Stomach (tissue), 9 donors: ENCODE results near the gene ZNF460. TPM values are rescaled to one million over a fixed set of nuclear protein-coding genes. Genes with fewer than 3 reads are reported as not detected.

Experiments
- DNase-seq, 2 donors: peaks; one replicate each; pipeline versions ENCODE4 v3.0.0 to v3.0.0-alpha.2; 2013 to 2019
- H3K27ac ChIP-seq, 5 donors: fragments of 200-600 bp in 4 of 5; sonication (generic) in 4 of 5; one replicate each; pipeline ENCODE4 v1.5.1; 2013 to 2019; ENCODE audit warnings: mild to moderate bottlenecking in 1 of 5, moderate library complexity in 1 of 5
- H3K27me3 ChIP-seq, 3 donors: fragments of 200-600 bp; sonication (generic); one replicate each; pipeline ENCODE4 v1.5.1; 2017 to 2019; ENCODE audit warnings: mixed run types in 1 of 3
- H3K36me3 ChIP-seq, 4 donors: fragments of 200-600 bp; sonication (generic); 1 replicate in 3 of 4; 2 replicates in 1 of 4; pipeline ENCODE4 v1.5.1; 2016 to 2019
- H3K4me1 ChIP-seq, 4 donors: fragments of 200-600 bp; sonication (generic); one replicate each; pipeline ENCODE4 v1.5.1; 2016 to 2019
- H3K4me3 ChIP-seq, 4 donors: fragments of 200-600 bp; sonication (generic) in 3 of 4; one replicate each; pipeline ENCODE4 v1.5.1; 2016 to 2019; ENCODE audit warnings: mild to moderate bottlenecking in 1 of 4
- H3K9me3 ChIP-seq, 4 donors: fragments of 200-600 bp; sonication (generic); one replicate each; pipeline ENCODE4 v1.5.1; 2016 to 2019
- EP300 ChIP-seq: sonication (generic); formaldehyde crosslinking; IDR thresholded peaks from one replicate; pipeline ENCODE4 v1.6.1; 2017; ENCODE audit warnings: antibody characterized with exemption
- POLR2A ChIP-seq, 4 donors: fragments of 450-650 bp; IDR thresholded peaks; one replicate each; pipeline ENCODE4 v1.6.1; 2016; ENCODE audit warnings: antibody characterized with exemption in 4 of 4, control low read depth in 2 of 4, mild to moderate bottlenecking in 1 of 4, moderate library complexity in 1 of 4
- POLR2AphosphoS5 ChIP-seq, 3 donors: sonication (generic); formaldehyde crosslinking; IDR thresholded peaks; one replicate each; pipeline ENCODE4 v1.6.1; 2016; ENCODE audit warnings: antibody characterized with exemption in 3 of 3
- WGBS, 5 donors: extraction: QIAGEN DNeasy Blood & Tissue Kit in 3 of 5; methylation state at CpG; one replicate each; pipeline versions ENCODE4 v1.1.5 to v1.1.7; 2013 to 2018; 5-methylcytosine and 5-hydroxymethylcytosine counted together
- intact Hi-C: fragments of 100-400 bp; cut with DNase I; formaldehyde crosslinking; loops from one replicate; pipeline ENCODE4 v1.15.1; 2023; ENCODE audit warnings: low total_unique reads
- polyA plus RNA-seq, 3 donors: library from polyadenylated mRNA; stranded (reverse); fragments of 200-250 nt; gene quantifications; one replicate each; pipeline ENCODE4 v1.2.3, GENCODE V29; 2013
- total RNA-seq, 5 donors: library from RNA; depleted of rRNA; stranded (reverse); fragments of >200 nt; gene quantifications; one replicate each; pipeline versions ENCODE4 v1.1.0 to v1.2.3, GENCODE V29; 2014 to 2016
- TF ChIP-seq, protein P1 (sequence below), 7 experiments: fragments of 450-650 bp in 4 of 7; fragments of 200-600 bp in 3 of 7; sonication (generic) in 3 of 7; IDR thresholded peaks; one replicate each; pipeline ENCODE4 v1.5.1; 2016 to 2019; ENCODE audit warnings: antibody characterized with exemption in 7 of 7, control low read depth in 2 of 7, mild to moderate bottlenecking in 1 of 7
- donor health status: healthy with polysubstance abuse.
- donor health status: Bipolar disorder and iron deficiency.
- donor health status: healthy.

Gene ZNF460
- total and polyA plus RNA-seq, 8 donors: 0.25 to 140 (median 48.6) TPM

DNA sequence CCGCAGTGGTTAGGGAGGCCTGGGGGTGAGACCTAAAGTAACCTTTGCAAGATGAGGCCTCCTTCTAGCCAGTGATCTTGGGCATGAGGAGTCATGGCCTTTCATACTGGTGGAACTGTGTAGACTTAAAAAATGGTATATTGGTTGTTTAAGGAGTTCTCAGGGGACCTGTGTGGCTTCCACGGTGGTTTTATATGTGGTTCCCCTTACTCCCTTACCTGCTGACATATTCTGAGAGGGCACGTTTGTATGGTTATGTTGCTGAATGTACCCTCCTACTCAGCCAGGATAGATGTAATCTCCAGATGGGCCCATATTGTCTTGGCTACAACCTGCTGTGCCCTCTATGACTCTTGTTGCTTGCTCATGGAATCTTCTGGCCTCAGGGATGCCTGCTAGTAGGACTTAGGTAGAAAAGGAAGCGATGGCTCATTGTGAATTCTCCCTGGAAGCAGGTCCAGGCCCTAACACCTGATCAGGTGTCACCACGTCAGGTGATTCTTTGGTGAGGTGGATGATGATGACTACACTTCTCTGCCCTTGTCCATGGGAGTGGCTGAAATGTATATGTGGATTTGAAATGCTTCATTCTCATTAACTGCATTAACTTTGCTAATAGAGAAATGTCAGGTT is 1.8 kb downstream of the ZNF460 start:
- H3K27me3 ChIP-seq: no peaks in the 10 kb centered on the region
- peaks cover 16 to 47% (median 35%) of the 10 kb centered on the region in 4 donors for H3K4me1 ChIP-seq
- intact Hi-C loops: no loop called here
- H3K4me3 ChIP-seq: peak overlapping the region in 2 of 4 donors; percentile 76 to 97
- WGBS, 5 donors: 72 to 78% (median 72%) methylated on average over 5 of the region's 5 CpGs
- H3K36me3 ChIP-seq: peaks cover 34 to 51% (median 47%) of the 10 kb centered on the region in 4 donors
- H3K27ac ChIP-seq: peak overlapping the region in 2 of 5 donors; percentile 6 to 99
- DNase-seq: peak in 1 of 2 donors; percentile 14
- H3K9me3 ChIP-seq: peaks cover 0 to 17% (median 0%) of the 10 kb centered on the region in 4 donors
- TF ChIP-seq, protein P1, sequence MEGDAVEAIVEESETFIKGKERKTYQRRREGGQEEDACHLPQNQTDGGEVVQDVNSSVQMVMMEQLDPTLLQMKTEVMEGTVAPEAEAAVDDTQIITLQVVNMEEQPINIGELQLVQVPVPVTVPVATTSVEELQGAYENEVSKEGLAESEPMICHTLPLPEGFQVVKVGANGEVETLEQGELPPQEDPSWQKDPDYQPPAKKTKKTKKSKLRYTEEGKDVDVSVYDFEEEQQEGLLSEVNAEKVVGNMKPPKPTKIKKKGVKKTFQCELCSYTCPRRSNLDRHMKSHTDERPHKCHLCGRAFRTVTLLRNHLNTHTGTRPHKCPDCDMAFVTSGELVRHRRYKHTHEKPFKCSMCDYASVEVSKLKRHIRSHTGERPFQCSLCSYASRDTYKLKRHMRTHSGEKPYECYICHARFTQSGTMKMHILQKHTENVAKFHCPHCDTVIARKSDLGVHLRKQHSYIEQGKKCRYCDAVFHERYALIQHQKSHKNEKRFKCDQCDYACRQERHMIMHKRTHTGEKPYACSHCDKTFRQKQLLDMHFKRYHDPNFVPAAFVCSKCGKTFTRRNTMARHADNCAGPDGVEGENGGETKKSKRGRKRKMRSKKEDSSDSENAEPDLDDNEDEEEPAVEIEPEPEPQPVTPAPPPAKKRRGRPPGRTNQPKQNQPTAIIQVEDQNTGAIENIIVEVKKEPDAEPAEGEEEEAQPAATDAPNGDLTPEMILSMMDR (IDR thresholded peaks at IDR 0.05): no peak
- TF ChIP-seq EP300: no peak
- no peak for TF ChIP-seq POLR2AphosphoS5 (IDR thresholded peaks at IDR 0.05)
- no peak for TF ChIP-seq POLR2A (IDR thresholded peaks at IDR 0.05)

DNA sequence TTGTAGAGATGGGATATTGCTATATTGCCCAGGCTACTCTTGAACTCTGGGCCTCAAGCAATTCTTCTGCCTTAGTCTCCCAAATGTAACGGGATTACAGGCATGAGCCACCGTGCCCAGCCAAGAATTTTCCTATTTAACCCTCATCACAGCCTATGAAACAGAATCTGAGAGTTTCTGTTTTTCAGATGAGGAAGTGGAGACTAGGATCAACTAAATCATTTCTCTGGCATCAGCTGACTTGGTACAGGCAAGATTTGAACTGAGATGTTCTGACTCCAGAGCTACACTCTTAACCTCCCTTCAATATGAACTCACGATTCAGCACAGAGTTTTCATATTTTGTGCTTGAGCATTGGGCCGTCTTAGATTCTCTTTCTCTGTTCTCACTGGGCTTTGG is 8.1 kb downstream of the ZNF460 start:
- DNase-seq: no peak
- Histone ChIP-seq H3K27ac (no peak overlapping the region), H3K4me1 (peaks cover 0 to 11% (median 6%) of the 10 kb centered on the region in 4 donors), H3K27me3 (no peaks in the 10 kb centered on the region), H3K4me3 (no peak overlapping the region), H3K36me3 (peaks cover 95 to 100% (median 100%) of the 10 kb centered on the region in 4 donors), H3K9me3 (peaks cover 31 to 79% (median 53%) of the 10 kb centered on the region in 4 donors)
- WGBS, 5 donors: 92 to 96% (median 95%) methylated on average over 4 of the region's 4 CpGs
- TF ChIP-seq POLR2AphosphoS5 (IDR thresholded peaks at IDR 0.05) (no peak), EP300 (no peak), POLR2A (IDR thresholded peaks at IDR 0.05) (no peak)
- TF ChIP-seq, protein P1 (IDR thresholded peaks at IDR 0.05): no peak
- intact Hi-C loops: no loop called here

DNA sequence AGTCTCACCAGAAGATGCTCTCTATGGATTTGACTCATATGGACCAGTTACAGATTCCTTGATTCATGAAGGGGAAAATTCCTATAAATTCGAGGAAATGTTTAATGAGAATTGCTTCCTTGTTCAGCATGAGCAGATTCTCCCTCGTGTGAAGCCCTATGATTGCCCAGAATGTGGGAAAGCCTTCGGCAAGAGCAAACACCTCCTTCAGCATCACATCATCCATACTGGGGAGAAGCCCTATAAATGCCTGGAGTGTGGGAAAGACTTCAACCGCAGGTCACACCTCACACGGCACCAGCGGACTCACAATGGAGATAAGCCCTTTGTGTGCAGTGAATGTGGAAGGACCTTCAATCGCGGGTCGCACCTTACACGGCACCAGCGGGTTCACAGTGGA is 10.7 kb downstream of the ZNF460 start:
- no peak for TF ChIP-seq EP300
- TF ChIP-seq POLR2AphosphoS5 (IDR thresholded peaks at IDR 0.05): no peak
- no peak for TF ChIP-seq POLR2A (IDR thresholded peaks at IDR 0.05)
- TF ChIP-seq, protein P1 (IDR thresholded peaks at IDR 0.05): no peak
- intact Hi-C loops: no loop called here
- peaks cover 70 to 100% (median 100%) of the 10 kb centered on the region in 4 donors for H3K36me3 ChIP-seq
- WGBS, 5 donors: 93 to 98% (median 95%) methylated on average over 11 of the region's 11 CpGs
- no peaks in the 10 kb centered on the region for H3K4me1 ChIP-seq
- no peaks in the 10 kb centered on the region for H3K27me3 ChIP-seq
- H3K27ac ChIP-seq: no peak overlapping the region
- H3K4me3 ChIP-seq: no peak overlapping the region
- DNase-seq: no peak
- H3K9me3 ChIP-seq: peaks cover 31 to 99% (median 71%) of the 10 kb centered on the region in 4 donors

DNA sequence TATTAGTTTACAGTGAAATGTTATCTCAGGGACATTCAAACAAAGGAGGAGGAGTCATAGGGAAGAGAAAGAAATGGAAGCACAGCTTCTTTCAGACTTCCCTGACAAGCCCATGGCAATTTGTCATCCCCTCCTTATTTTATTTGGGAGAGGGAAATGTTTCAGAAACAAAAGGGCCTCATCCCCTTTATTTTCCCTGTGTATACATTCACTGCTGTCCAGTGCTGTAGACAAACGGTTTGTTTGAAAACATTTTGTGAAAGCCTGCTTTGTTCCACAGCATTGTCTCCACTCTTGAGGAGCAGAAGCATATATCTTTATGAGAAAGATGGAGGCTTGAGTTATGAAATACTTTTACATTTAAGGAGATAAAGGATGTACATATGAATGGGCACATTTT is 12.3 kb downstream of the ZNF460 start:
- DNase-seq: no peak
- no peaks in the 10 kb centered on the region for H3K27me3 ChIP-seq
- no peak overlapping the region for H3K4me3 ChIP-seq
- peaks cover 31 to 91% (median 73%) of the 10 kb centered on the region in 4 donors for H3K9me3 ChIP-seq
- H3K4me1 ChIP-seq: no peaks in the 10 kb centered on the region
- intact Hi-C loops: no loop called here
- TF ChIP-seq, protein P1 (IDR thresholded peaks at IDR 0.05): no peak
- no peak for TF ChIP-seq EP300
- TF ChIP-seq POLR2AphosphoS5 (IDR thresholded peaks at IDR 0.05): no peak
- TF ChIP-seq POLR2A (IDR thresholded peaks at IDR 0.05): no peak
- H3K36me3 ChIP-seq: peaks cover 56 to 100% (median 99%) of the 10 kb centered on the region in 4 donors
- H3K27ac ChIP-seq: no peak overlapping the region
- 74 to 90% (median 80%) methylated on average over 1 of the region's 1 CpG for WGBS, 5 donors
